Ishikawa (cell line): Measurements from ENCODE around the gene SPSB3.

Experiments
- EGR1 ChIP-seq: IDR thresholded peaks from 2 replicates; pipeline ENCODE4 v1.6.1; 2012
- TAF1 ChIP-seq: IDR thresholded peaks from 2 replicates; pipeline ENCODE4 v1.6.1; 2012; ENCODE audit warnings: low read depth, mild to moderate bottlenecking
- TCF12 ChIP-seq: IDR thresholded peaks from 2 replicates; pipeline ENCODE4 v1.6.1; 2012; ENCODE audit warnings: low read depth
- YY1 ChIP-seq: IDR thresholded peaks from 2 replicates; pipeline ENCODE4 v1.6.1; 2012; ENCODE audit warnings: low read depth

- TF ChIP-seq TCF12 (no peak), YY1 (no peak), EGR1 (no peak), TAF1 (no peak)
These were observed 48.2 kb downstream of the SPSB3 start for GRCh38 chr16:1734123-1734522.
